Left forelimb (tissue), 1 donor: Measurements from ENCODE around the gene SLC4A1AP.
A peak's percentile ranks its signal among the peaks of the same experiment; 100 is the strongest.
"Not testable (repeated sequence)": the region's sequence is repeated elsewhere in the genome, so short reads cannot be mapped to it uniquely, and the experiment has no call there.

Experiments
- DNase-seq: peaks from one replicate; pipeline ENCODE4 v3.0.0-alpha.2; 2018; ENCODE audit warnings: low spot score

The SLC4A1AP gene

DNA sequence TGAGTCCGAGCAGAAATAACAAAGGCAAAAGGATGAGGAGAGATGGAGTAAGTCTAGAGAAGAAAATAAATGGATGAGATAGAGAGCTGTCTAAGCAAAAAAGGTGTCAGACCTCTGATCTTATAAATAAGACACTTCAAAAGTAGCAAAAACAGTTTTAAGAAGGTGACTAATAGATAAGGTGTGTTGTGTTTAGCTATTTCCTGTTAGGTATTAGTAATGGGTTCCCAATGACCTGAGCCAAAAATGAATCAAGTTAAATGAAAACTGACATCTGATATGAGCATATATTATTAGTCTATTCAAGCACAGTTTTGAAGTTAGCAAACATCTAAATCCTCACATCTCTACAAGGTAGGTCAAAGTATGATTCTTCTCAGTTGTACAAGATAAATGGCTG lies 10.9 kb upstream of the SLC4A1AP start:
- no peak for DNase-seq

DNA sequence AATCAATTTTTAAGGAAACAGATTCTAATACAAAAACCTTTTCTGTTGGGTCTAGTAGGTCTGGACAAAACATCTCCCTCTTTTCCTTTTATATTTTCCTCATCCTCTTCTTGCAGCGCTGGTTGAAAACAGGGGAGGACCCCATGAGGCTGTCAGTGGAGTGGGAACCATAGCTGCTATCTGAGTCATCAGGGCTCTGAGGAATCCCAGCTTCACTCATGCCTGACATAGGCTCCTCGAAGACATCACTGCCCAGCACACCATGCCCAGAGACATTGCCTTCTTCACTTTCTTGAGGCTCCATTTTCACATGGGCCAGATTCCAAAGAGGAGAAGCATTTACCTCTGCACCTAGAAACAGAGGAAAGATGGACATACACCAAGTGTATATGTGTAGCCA lies 10.3 kb upstream of the SLC4A1AP start:
- no peak for DNase-seq

DNA sequence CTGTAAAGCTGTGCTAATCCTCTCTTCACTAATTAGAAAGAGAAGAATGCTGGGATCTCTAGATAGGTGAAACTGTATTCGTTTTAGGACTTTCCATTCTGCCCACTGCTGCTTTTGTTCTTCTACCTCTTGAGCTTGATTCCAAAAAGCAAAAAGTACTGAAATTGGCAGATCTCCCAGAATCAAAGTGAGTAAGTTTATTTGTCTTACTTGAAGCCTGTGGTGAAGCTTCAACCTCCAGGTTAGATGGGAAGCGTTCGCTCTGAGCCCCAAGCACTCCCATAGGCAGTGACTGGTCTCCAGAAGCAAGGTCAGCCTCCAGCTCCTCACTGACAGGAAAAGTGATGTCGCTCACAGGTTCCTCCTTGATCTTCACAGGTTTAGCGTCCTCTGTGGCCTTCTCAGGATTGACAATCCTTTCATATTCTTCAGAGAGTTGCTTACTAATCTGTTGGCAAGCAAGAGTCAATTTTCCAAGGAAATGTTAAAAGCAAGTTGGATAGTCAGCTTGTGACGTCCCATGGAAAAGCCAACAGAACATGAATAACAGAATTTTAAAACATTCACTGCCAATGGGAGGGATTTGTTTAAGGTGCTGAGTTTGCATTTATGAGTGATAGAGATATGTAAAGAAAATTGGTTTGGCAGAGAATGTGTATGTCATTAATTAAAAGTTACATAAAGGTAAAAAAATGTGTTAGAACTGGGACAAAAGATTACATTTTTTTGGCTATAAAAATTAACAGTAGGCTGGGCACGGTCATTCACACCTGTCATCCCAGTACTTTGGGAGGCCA lies 8.3 kb upstream of the SLC4A1AP start:
- no peak for DNase-seq

DNA sequence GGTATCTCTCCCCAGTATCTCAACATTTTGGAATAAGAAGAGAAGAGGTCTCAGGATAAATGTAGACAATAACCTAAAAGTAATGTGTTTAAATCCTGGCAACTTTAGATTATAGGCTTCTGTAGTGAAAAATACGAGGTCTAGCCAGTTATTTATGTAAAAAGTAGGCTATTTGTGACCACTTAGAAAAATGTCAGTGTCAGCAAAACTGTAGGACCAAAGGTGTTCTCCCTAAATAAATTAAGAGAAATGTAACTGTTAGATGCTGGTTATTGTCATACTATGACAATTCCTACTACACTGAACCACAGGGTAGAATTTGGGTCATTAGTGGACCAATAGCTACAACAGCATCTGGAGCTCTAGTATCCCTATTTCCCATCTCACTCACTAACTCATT lies 2.3 kb upstream of the SLC4A1AP start:
- DNase-seq: no peak

DNA sequence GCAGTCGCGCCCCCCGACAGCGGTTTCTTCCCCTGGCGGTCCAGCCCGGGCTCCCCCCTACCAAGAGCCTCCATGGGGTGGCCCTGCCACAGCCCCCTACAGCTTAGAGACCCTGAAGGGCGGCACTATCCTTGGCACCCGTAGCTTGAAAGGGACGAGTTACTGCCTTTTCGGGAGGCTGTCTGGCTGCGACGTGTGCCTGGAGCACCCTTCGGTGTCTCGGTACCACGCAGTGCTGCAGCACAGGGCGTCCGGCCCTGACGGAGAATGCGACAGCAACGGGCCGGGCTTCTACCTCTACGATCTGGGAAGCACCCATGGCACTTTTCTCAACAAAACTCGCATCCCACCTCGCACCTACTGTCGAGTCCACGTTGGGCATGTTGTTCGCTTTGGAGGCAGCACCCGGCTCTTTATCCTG lies 475 bp downstream of the SLC4A1AP start:
- DNase-seq: no peak

DNA sequence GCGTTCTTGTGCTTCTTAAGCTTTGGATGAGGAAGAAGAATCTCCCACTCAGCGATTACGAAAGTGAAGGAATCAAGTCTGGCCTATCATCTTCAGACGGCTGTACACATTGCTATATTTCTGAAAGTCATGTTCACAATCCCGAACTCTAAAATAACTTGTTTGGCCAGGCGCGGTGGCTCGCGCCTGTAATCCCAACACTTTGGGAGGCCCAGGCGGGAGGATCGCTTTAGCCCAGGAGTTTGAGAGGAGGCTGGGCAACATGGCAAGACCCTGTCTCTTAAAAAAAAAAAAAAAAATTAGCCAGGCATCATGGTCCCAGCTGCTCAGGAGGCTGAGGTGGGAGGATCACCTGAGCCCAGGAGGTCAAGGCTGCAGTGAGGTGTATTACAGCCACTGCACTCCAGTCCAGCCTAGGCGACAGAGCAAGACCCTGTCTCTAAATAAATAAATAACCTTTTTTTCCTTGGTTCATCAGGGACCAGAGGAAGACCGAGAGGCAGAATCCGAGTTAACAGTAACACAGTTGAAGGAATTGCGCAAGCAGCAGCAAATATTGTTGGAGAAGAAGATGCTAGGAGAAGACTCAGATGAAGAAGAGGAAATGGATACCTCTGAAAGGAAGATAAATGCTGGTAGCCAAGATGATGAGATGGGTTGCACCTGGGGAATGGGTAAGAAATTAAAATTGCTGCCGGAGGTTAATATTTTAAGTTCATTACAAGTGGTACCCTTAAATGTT lies 1.1 kb downstream of the SLC4A1AP start:
- no peak for DNase-seq

DNA sequence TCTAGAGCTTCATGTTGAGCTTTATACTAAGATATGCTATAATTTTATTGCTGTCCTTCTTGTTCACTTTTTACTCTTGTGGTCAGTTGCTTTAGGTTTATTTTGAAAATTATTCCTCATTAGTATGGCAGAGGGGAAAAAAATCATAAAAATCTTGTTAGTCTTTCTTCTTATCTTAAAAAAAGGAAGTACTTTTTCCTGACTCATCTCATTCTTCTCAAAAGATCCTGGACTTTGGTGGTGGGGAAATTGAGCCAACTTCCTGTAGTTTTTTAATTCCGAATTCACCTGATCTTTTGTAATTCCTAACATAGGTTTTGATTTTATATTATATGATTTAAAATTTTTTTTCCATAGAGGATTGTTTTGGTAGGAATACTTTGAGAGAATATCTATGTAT lies 3.8 kb downstream of the SLC4A1AP start:
- no peak for DNase-seq

DNA sequence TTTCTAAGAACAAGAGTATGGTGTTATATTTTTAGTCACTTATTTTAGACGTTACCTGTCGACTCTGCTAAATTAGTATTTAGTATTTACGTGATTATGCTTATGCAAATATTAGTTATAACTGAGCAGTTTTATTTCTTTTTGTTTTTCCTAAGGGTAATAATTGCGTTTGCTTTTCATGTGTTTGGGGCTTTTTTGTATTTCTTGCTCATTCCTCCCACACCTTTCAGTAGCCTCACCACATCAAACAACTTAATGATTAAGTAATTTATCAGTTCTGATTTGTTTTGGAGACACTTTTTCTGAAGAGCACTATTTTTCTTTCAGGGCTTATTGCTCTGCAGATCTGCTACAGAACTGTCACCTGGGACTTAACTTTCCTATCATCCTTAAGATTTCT lies 7.5 kb downstream of the SLC4A1AP start:
- no peak for DNase-seq

DNA sequence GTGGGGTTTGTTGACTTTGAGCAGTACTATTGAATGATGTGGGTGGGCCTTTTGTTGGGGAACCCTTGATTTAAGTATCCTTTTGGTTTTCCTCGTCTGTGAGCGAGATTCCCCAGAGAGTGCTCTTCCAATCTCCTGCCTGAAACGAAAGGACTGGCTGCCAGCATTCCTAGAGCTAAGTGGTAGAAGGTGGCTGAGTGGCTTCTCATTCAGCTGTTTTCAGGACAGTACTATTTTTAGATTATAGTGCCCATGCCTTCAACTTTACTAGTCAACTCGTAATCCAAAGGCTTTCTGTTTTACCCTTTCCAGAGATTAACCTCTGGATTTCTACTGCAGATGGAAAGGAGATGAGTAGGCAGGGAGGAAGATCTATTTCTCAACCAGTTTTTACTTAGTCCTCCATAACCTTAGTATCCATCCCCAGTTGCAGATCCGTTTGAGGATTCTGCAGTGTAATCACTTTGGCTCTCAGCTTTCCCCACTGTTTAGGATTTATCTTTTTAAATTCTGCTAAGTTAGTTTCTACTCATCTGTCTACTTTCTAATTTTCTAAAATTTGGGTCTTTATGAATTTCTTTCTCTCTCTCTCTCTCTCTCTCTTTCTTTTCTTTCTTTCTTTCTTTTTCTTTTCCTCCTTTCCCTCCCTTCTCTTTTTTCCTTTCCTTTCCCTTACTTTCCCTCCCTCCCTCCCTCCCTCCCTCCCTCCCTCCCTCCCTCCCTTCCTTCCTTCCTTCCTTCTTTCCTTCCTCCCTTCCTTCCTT lies 9.2 kb downstream of the SLC4A1AP start:
- no peak for DNase-seq

DNA sequence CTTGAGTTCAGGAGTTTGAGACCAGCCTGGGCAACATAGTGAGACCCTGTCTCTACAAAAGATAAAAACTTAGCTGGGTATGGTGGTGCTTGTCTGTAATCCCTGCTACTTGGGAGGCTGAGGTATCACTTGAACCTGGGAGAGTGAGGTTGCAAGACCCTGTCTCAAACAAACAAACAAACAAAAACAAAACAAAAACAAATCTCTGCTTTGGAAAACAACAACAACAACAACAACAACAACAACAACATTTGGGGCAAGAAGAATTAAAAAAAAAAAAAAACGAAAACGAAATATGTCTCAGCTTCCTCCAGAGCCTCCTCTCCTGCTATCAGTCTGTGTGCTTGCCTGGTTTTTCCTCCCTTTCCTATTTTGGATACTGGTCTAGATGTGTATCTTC lies 16.9 kb downstream of the SLC4A1AP start:
- no peak for DNase-seq

DNA sequence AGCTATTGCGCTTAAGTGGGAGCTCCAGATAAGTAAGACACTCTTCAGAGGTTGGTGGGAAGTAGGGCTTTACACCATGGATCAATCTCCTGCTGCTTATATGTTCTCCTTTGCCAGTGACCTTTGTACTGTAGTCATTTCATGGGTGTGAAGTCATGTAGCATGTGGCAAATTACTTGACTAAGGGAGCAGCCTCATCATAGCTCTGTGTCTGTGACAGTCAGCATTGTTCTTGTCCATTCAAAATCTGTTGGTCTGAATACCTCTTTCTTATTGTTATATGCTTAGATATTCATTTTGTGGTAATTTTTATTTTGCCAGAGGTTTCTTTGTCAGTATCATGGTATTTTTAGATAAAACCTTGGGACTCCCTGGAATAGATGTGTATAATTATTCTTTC lies 18.2 kb downstream of the SLC4A1AP start:
- DNase-seq: no peak

DNA sequence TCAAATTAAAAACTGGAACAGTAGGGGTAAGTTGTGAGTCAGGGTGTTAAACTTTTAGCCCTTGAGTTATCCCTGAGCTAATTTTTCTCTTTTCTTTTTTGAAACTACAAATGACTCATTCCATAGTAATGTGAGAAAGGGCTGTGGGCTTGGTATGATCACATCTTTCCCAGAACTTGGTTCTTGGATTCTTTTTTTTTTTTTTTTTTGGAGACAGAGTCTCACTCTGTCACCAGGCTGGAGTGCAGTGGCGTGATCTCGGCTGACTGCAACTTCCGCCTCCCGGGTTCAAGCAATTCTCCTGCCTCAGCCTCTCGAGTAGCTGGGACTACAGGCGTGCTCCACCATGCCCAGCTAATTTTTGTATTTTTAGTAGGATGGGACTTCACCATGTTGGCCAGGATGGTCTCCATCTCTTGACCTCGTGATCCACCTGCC lies 18.7 kb downstream of the SLC4A1AP start:
- DNase-seq: not testable (repeated sequence)

DNA sequence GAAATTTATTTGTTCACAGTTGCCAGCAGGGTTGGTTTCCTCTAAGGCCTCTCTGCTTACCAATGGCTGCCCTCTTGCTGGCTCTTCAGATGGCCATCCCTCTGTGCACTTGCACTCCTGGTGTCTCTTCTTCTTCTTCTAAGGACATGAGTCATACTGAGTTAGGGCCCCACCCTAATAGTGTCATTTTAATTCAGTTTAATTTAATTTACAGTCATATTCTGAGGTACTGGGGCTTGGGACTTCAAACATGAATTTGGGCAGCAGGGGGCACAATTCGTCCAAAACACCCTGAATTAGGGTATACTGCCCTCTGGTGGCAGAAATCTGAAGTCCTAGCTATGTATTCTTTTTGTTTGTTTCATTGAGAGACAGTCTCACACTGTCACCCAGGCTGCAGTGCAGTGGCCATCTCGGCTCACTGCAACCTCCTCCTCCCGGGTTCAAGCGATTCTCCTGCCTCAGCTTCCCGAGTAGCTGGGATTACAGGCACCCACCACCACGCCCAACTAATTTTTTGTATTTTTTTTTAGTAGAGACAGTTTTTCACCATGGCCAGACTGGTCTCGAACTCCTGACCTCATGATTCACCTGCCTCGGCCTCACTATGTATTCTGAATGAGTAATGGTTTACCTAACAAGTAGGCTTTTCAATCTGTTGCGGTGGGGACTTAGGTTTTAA lies 19.8 kb downstream of the SLC4A1AP start:
- peak; percentile 69 for DNase-seq

DNA sequence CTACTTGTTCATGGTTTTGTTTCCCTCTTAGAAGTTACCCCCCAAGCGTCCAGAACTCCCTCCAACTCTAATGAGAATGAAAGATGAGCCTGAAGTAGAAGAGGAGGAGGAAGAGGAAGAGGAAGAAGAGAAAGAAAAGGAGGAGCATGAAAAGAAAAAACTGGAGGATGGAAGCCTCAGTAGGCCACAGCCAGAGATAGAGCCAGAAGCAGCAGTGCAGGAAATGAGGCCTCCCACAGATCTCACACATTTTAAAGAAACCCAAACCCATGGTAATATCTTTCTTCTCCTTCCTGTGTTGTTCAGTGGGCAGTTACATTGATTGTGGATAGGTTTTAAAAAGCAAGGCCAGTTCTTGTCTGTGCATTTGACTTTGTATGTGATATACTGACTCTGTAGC lies 21.3 kb downstream of the SLC4A1AP start:
- DNase-seq: not testable (repeated sequence)

DNA sequence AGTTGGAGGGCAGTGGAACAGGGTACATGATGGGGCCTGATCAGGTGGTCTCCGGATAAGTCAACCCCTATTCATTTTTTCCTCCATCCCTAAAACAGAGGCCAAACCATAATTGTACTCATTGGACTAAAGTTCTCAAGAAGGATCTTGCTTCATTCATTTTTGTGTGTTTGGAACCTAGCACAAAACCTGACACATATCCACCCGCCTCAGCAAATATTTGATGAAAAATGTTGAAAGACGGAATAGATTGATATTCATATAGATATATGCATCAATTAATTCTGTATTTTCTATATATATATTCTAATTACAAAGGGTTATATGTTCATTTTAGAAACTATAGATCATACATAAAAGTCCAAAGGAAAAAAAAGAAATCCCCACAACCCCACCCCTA lies 21.9 kb downstream of the SLC4A1AP start:
- no peak for DNase-seq

DNA sequence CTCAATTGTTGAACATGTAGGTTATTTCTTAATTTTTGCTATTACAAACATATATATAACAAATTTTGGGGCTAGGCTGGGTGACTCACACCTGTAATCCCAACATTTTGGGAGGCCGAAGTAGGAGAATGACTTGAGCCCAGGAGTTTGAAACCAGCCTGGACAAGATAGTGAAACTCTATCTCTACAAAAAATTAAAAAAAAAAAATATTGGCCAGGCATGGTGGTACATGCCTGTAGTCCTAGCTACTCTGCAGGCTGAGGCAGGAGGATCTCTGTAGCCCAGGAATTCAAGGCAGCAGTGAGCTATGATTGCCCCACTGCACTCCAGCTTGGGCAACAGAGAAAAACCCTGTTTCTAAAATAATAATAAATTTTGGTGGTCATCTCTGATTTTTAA lies 23.5 kb downstream of the SLC4A1AP start:
- DNase-seq: no peak

DNA sequence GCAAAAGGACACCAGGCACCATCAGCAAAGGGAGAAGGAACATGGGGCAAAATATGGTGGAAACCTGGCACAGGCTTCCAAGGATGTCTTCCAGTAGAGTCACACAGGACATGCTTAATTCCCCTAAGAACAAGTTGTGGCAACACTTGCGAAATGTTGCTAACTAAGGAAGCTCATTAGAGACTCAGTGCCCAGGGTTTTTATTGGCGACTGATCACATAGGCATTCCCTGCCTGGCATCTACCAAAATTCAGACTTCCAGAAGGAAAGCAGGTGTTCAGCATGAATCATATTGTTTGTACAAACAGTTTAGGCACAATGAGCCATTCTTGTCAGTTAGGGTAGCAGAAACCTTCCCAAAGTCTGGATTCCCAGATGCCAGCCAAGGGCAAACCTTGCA lies 25.7 kb downstream of the SLC4A1AP start:
- DNase-seq: no peak

DNA sequence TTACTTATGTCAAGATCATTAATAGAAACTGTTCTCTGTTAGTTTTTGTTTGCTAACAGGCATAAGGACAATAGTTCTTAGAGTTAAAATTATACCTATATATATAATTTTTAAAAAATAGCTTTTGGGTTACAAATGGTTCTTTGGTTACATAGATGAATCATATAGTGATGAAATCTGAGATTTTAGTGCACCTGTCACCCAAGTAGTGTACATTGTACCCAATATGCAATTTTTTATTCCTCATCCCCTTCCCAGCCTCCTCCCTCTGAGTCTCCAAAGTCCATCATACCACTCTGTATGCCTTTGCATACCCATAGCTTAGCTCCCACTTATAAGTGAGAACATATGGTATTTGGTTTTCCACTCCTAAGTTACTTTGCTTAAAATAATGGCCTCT lies 26.4 kb downstream of the SLC4A1AP start:
- DNase-seq: no peak

DNA sequence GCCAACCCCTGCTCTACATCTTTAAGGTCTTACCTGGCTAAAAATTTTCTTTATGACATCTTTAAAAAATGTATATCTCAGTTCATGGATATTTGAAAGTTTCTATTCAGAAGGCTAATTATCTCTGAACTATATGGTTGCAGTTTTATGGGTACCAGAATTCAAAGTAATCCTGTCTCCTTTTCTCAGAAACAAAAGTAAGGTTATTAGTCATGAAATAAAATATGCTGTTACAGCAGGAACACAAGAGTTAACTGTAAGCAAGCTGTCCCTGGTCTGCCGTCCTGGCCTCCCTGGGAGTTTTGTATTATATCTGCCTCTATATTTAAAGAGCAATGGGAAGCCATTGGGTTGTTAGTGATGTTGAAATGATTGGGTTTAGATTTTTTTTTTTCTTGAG lies 34.0 kb downstream of the SLC4A1AP start:
- DNase-seq: no peak

DNA sequence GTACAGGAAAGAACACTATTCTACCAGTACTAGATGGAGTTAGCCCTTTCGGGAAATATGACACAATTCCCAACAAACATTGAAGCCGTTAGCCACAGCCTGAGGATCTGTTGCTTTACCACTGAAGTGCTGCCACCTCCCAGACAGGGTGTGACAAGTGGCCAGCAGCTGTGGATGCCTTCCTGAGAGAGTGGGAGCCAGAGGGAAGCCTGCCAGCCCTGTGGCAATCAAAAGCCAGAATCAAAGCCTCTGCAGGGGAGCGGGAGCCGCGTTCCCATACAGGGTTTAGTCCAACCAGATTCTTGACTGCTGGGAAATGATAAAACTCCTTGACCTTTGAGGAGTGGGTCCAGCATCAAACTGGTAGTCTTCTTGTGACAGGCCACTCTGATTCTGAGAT lies 38.0 kb downstream of the SLC4A1AP start:
- DNase-seq: no peak

DNA sequence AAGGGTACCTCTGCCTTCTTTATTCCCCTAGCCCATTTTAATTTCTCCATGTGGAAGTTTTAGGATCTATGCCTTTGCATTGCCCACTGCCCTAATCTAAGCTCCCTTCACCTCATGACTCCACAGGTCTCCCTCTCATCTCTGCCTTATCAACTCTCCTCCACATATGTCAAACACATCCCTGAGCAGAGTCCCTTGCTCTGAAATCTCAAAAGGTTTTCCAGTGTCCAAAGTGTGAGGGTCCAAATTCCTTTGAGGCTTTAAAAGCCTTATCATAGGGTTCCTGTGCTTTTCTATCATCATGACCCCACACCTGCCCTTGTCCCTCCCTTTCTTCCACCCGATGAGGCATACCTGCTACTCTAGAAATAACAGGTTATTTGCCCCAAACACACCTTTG lies 38.6 kb downstream of the SLC4A1AP start:
- DNase-seq: no peak

DNA sequence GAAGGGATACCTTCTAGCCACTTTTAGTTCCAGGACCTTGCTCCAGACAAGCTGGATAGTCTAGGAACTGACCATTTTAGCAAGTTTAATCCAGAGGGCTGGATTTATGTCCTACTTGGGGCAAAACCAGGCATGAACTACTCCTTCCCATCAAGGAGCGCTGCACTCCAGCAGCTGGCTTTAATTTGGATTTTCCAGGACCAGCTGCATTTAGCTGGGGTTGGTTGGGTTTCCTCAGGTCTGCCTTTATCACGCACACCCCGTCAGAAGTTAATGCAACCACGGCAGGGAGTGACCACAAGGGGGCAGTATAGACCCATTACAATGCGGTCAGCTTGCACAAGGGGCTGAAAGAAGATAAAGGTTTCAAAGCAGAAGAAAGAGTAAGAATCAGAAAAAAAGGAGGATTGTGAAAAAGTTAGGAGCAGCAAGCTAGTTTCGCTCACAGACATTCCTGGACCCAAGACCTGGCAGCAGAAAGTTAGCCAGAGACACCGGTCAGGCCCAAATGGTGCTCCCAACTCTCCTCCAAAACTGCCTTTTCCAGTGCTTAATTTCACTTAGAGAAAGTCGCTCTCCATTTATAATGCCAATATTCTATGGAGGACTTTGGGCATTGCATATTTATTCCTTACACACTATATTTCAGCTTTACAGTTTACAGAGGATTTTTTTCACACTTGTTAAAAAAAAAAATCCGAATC lies 40.1 kb downstream of the SLC4A1AP start:
- peak; percentile 88 for DNase-seq
